Tibial nerve (tissue), 4 donors: ENCODE measurements around the gene CA12.

ENCODE experiments used
- EP300 ChIP-seq, 2 donors: sonication (generic); formaldehyde crosslinking; IDR thresholded peaks; one replicate each; pipeline ENCODE4 v1.6.1; 2017; ENCODE audit warnings: antibody characterized with exemption in 2 of 2, mild to moderate bottlenecking in 1 of 2
- POLR2A ChIP-seq, 2 donors: fragments of 450-650 bp; IDR thresholded peaks; one replicate each; pipeline ENCODE4 v1.6.1; 2017; ENCODE audit warnings: antibody characterized with exemption in 2 of 2, mild to moderate bottlenecking in 2 of 2, moderate library complexity in 2 of 2
- TF ChIP-seq, protein P1 (sequence below), 5 experiments: fragments of 200-600 bp in 3 of 5; fragments of 450-650 bp in 2 of 5; sonication (generic) in 3 of 5; IDR thresholded peaks; one replicate each; pipeline ENCODE4 v1.5.1; 2016 to 2019; ENCODE audit warnings: antibody characterized with exemption in 5 of 5, mild to moderate bottlenecking in 3 of 5, moderate library complexity in 2 of 5

DNA sequence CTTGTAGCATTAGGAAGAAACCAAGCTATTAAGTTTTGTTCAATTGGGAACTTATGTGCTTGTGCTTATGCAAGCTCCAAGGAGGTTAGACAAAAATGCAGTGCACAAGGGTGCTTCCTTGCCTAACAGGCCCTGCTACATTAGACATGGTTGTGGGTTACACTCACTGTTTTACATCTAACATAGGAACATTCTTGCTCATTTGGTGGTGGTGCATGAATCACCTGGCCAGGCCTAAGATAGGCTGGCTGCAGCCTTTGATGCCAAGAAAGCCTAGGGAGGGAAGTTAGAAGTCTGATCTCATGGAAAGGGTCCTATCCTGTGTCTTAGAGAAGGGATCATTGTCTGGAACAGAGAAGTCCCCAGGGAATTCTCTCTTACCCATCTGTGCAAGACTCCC, 43.5 kb downstream of the CA12 start:
- TF ChIP-seq, protein P1, sequence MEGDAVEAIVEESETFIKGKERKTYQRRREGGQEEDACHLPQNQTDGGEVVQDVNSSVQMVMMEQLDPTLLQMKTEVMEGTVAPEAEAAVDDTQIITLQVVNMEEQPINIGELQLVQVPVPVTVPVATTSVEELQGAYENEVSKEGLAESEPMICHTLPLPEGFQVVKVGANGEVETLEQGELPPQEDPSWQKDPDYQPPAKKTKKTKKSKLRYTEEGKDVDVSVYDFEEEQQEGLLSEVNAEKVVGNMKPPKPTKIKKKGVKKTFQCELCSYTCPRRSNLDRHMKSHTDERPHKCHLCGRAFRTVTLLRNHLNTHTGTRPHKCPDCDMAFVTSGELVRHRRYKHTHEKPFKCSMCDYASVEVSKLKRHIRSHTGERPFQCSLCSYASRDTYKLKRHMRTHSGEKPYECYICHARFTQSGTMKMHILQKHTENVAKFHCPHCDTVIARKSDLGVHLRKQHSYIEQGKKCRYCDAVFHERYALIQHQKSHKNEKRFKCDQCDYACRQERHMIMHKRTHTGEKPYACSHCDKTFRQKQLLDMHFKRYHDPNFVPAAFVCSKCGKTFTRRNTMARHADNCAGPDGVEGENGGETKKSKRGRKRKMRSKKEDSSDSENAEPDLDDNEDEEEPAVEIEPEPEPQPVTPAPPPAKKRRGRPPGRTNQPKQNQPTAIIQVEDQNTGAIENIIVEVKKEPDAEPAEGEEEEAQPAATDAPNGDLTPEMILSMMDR (IDR thresholded peaks at IDR 0.05): no peak
- no peak for TF ChIP-seq EP300 (IDR thresholded peaks at IDR 0.05)
- no peak for TF ChIP-seq POLR2A (IDR thresholded peaks at IDR 0.05)
